ENCODE data around the gene GLRX5. TPM values are rescaled to one million over a fixed set of nuclear protein-coding genes. Genes with fewer than 3 reads are reported as not detected.

GLRX5 gene
- total RNA-seq, result 27.1 and 34.7 TPM in 2 replicates

GRCh38 chr14:95534299-95535225, at the start of gene GLRX5:
Gene GLRX5, plus strand, starts transcription at chr14:95535050. Its CDS starts 40 bp downstream, at chr14:95535090.

DNA sequence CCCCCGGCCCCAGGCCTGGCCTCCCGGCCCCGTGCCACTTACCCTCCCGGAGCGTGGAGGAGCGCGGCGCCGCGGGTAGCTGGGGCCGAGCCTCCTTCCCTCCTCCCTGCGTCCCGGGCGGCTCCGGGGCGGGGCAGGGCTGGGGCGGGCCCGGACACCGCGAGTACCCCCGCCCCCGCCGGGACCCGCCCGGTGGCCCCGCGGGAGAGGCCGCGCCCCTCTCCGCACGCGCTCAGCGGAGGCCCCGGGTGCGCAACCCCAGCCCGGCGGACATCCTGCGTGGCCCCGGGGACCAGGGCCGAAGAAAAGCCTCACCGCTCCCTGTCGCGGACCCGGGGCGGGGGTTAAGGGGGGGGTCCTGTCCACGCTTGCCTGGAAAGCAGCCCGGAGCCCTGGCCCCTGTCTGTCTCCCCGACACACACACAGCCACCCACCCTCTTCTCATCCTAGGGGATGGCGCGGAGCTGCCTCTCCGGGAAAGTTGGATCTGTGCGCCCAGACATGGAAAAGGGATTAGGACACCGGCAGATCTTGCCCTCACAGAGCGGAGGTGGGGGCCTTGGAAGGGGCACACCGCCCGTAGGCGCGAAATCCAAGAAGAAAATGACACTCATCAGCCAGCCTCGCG, 18.2 kb upstream of the GLRX5 start, which contains the start of gene SYNE3:
SYNE3 (minus strand) TSS at position 97 of the 628 bp plus-strand sequence. CDS start 40,829 bp downstream, outside the sequence.

Other genes starting within 250 kb of the GLRX5 start
- 0.69 and 1.2 TPM in 2 replicates for gene CLMN, start 215.1 kb upstream of the GLRX5 start, total RNA-seq
- 6.2 and 15.2 TPM in 2 replicates for gene SYNE3, start 18.4 kb upstream of the GLRX5 start, total RNA-seq
- gene TCL1B, start 151.4 kb downstream of the GLRX5 start, total RNA-seq, result not detected in 2 replicates
- gene TCL1A, start 179.1 kb downstream of the GLRX5 start, total RNA-seq, result not detected in 2 replicates